Measurements from ENCODE around the gene WDR93.

WDR93 gene

DNA sequence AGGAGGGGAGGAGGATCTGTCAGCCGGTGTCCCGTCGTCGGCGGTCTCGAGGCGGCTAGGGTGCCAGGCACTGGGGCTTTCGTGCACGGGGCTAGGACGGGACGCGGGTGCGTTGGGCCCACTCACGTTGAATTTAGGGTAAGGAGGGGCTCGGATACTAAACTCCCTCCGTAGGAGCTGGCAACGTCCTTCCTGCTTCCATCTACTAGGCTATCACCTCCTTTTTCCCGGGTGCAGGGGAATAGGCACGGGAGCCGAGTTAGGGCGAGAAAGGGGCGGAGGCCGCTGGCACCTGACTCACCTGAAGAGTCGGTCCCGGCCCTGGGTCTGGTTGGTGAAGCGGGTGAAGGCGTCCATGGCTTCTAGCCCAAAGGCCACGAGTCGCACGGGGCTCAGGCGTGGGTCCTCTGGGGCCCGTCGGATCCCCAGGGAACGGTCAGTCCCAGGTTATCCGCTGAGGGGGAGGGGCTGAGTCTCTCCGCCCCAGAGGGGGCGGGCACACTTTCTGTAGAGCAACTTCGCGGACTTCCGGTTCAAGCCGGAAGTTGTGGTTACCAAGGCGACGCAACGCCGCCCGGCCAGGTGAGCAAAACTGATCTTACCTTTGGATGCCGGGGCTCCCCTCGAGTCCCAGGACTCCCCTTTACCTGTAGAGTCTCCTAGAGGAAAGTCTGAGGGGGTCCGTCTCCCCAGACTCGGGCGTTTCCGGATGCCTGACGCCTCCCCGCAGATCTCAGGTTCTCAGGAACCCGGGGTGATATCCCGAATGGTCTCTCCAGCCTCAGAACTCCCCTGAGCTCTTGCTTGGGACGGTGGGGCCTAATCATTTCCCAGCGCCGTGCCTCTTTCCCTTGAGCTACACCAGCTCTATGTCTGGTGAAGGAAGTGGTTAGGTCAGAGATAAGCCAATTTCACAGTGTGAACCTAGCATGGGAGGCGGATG, at the start of gene WDR93, which contains the start of gene PEX11A:
Gene WDR93 (plus strand): TSS at position 536 of the 943 bp plus-strand sequence. CDS start 10,936 bp downstream, outside the sequence.
Gene PEX11A (minus strand): TSS at position 479 of the 943 bp plus-strand sequence. CDS start 122 bp downstream, at position 357.
- DNase-seq = peak; percentile 66

DNA sequence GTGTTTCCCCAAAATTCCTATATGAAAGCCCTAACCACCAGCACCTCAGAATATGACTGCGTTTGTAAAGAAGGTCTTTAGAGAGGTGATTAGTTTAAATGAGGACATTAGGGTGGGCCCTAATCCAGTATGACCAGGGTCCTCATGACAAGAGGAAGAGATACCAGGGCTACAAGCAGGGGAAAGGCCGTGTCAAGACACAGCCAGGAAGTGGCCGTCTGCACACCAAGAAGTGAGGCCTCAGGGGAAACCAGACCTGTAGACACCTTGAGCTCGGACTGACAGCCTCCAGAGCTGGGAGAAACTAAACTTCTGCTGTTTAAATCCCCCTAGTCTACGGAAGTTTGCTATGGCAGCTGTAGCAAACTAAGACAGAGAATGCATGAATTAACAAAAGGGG, 49.6 kb upstream of the WDR93 start:
- no peak for DNase-seq

DNA sequence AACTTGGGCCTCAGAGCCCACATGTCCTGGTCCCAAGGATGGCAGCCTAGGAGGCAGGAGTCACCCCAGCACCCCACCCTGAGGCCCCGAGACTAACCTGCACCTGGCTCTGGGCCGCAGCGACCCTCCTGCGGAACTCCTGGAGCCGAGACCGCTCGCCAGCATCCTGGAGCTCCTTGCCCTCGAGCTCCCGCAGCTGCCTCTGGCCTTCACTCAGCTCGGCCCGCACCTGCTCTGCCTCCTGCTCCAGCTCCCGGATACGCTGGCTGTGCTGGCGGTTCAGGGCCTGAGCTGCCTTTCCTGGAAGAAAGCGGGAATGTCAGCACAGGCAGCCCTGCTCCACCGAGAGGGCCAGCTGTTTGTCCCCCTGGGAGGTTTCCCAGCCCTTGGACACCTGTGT, 48.5 kb upstream of the WDR93 start:
- no peak for DNase-seq

GRCh38 chr15:89645680-89646079, 44.9 kb upstream of the WDR93 start:
- DNase-seq = no peak

DNA sequence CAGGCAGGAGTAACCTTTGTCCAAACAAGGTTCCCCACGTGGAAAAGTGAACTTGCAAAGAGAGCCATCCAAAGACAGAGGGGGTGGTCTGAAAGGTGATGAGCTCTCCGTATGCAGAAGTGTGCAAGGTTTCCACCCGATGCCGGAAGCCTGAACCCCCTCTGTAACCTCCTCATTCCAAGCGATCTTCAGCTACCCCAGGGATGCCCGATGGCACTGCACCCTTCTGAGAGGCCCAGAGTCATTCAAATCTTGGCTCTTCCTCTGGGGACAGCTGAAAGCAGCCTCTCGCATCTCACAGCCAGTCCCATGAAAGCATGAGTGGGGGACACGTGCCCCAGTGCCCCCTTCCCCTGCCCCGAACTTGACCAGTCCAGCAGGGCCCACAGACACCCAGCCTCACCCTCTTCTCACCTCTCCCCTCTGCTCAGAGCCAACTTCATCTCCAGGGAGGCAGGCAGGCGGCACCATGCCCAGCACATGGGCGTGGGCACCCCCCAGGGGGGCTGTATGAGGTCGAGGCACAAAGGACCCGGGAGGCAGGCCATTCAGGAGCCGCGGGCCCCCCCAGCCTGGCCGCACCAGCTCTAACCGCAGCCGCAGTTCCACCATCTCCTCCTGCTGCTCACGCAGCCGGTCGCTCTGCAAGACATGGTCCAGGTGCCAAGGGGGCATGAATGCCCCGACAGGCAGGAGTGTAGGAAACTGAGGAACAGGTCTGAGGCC, 44.0 kb upstream of the WDR93 start:
- DNase-seq = no peak

DNA sequence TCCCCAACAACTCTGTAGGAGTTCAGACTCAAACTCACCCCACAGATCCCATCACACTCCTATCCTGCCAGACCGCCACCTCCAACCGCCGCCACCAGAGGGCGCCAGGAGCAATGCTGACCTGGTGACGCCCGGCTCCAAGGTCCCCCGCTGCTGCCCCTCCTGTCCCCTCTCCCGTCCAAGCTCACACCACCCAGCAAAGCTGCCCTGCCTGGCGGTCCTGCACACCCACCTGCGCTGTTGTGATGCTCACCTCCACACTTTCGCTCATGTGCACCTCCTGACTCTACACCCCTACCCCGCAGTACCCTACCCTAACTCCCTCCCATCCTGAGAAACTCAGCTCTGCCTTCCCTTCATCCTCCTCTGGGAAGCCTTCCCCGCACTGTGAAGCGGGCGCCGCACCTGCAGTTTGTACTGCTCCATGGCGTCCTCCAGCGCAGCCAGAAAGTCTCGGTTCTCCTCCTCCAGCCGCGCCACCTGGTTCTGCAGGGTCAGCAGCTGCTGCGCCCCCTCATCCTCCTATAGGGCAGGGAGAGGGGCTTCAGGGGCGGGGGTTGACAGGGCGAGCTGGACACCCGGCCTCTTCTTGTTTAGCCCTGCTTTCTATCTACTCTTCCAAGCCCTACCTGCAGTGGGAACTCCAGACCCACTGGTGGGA, 43.3 kb upstream of the WDR93 start:
- DNase-seq = peak; percentile 29

DNA sequence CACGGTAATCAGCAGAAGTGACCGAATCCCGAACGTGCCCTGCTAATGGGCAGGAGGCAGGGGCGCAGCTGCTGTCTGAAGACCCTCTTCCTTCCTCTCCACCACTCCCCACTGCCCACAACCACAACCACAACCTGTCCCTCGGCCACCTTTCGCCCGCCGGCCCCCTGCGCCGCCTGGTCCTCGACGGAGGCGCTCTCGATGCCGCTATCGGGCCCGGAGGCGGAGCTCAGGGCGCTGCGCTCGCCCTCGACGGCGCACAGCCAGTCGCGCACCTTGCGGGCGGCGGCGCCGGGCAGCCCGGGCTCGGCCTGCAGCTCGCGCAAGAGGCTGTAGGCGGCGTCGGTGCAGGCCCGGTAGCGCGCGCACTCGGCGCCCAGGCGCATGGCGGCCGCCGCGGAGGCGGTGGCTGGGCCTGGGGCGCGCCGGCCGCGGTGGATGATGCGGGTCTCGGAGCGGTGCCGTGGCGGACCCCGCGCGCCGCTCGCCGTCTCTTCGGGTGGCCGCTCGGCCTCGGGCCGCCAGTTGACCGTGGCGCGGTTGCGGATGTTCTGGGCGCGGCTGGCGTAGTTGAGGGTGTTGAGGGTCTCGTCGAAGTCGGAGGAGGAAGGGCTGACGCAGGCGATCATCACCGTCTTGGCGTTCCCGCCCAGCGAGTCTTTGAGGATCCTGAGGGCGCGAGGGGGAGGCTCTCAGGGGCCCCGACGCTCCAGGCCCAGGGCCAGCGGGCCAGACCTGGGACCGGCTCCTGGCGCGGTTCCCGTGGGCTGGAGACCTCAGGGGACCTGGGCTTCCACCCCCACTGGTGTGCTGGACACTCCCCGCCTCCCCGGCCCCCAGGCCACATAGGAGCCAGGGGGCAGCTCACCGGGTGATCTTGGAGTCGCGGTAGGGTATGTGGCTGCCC, 42.3 kb upstream of the WDR93 start:
- DNase-seq = no peak

DNA sequence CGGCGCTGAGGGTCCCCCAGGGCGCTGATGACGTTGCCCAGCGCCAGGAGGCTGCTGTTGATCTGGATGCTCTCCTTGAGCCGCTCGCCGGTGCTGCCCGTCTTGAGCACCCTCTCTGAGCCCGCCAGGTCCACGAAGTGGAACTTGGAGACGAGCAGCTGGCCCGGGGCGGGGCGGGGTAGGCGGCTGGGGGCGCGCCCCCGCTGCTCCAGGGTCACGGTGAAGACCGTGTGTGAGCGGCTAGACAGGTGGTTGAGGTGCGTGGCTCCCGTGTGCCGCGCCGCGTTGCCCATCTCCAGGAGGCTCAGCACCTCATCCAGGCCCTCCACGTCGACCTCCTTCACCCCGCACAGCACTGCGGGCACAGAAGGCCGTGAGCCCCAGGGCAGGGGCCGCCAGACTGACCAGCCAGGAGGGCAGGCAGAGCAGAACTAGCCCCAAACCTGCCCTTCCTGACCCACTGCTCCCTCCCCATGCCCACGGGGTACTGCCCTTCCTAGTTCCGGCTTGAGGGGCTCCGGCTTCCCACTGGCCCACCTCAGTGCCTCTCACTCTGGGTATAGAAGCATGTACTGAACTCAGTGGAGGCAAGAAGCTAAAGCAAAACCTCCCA, 41.5 kb upstream of the WDR93 start:
- no peak for DNase-seq

DNA sequence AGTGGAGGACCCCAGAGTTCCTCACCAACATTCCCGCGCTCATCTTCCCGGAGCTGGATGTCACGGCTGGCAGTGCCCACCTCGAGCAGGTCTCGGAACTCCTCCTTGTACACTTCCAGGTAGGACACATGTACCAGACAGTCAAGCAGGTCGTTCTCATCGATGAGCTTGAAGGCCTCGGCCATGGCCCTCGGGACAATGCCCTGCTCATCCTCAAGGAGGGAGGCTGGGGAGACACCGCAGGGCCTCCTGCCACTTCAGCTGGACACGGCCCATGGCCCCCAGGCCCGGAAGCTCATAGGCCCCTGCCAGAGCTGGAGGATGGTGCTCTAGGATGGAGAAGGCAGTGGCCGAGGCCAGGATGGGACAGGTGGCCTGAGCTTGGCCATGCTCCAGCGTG, 40.9 kb upstream of the WDR93 start:
- DNase-seq = no peak

DNA sequence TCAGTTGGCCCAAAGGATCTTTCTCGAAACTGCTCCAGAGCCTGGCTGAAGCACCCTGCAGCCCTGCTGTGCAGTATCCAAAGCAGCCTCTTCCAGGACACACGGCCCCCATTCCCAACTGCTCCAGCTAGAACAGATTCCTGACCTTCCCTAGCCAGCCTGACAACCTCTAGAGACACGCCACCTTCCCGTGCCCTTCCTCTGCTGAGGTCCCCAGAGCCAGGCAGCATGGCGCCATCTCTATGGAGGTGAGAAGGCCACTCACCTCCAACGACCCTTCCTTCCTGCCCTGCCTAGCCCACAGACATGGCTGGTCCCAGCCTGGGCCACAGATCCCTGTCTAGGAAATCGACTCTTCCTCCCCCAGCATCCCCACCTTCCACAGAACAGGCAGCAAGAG, 38.5 kb upstream of the WDR93 start:
- DNase-seq = no peak

- no peak for DNase-seq
These were observed 37.9 kb upstream of the WDR93 start for GRCh38 chr15:89652666-89653065.

- no peak for DNase-seq
These were observed 37.0 kb upstream of the WDR93 start for GRCh38 chr15:89653578-89653977.

GRCh38 chr15:89654301-89654761, 36.3 kb upstream of the WDR93 start:
- no peak for DNase-seq

GRCh38 chr15:89654847-89655805, 35.5 kb upstream of the WDR93 start, which contains the start of gene KIF7:
Gene KIF7 (minus strand): TSS chr15:89655467. CDS start chr15:89652930, 2,537 bp downstream.
- no peak for DNase-seq

DNA sequence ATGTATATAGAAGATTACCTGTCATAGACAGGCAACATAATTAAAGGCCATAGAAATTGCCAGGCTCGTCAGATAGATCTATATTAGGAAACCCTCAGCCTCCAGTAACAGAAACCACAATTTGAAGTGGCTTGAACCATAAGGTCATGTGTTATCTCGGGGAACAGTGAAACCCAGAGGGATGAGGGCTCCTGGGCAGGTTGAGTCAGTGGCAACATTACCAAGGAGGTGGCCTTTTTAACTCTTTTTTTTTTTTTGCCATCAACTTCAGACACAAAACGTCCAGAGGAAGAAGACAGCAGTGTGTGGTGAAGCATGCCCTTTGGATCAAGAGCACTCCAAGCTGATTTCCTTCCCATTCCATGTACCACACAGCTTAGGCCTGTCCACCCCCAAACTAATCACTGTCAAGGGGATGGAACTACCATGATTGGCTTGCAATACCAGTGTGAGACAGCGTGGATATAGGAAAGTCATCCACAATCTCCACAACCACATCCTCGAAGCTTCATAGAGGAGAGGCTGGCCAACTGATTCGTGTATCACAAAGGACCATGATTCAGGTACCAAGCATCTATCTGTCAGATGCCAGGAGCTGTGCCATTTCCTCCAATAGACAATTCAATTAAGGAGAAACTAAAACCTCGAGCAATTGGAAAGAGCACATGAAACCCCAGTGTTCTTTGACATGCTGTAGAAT, 34.3 kb upstream of the WDR93 start:
- DNase-seq = no peak

- no peak for DNase-seq
These were observed 32.9 kb upstream of the WDR93 start for GRCh38 chr15:89657686-89658200.

DNA sequence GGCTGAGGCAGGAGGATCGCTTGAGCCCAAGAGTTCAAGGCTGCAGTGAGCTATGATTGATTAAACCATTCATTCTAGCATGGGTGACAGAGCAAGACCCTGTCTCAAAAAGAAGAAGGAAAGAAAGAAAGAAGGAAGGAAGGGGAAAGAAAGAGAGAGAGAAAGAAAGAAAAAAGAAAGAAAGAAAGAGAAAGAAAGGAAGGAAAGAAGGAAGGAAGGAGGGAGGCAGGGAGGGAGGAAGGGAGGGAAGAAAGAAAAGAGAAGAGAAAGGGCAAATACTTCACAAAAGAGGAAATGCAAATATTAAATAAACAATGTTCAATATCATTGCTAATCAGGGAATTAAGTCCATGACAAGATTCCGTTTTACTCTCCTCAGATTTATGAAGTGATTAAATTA, 31.3 kb upstream of the WDR93 start:
- DNase-seq = no peak

DNA sequence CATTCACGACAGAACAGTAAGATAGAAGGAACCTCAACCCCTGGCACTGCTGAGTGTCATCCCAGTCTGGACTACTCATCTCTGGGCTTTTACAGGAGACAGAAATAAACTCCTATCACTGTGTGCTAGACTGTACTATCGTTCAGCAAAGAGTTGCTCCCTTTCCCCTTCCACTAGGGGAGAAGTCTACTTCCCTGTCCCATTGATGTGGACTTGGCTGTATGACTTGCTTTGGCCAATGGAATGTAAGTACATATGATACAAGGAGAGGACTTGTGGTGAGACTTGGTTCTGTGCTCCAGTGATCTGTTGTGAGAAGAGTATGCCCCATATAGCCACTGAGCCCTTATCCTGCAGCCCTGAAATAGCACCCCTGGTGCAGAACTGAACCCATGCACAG, 30.1 kb upstream of the WDR93 start:
- DNase-seq = no peak

DNA sequence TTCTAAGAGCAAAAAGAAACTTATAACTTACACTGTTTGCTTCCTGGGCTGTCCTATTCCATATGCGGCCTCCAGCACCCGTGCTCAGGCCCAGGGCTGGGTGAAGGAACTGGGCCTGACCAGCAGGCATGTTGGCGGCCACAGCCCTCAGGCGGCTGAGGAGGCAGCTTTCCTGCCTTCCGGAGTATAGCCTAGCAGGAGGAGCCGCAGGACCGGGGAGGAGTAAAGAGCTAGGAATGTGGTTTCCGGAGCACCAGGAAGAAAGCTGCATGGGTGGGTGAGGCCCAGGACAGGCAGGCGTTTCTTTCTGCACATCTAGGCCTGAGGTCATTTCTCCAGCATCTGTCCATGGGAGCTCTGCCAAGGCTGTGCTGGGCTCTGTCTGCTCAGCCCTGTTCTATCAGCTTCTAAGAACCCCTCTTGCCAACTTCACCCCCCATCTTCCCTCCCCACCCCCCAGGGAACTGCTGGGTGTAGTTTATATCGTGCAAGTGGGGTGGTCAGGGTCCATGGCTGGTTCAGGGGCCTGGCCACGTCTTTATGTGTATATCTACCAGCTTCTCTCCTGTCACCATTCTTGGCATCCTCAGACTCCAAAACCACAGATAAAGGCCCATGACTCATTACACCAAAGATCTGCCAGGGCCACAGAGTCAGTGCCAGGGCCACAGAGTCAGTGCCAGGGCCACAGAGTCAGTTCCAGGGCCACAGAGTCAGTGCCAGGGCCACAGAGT, 27.6 kb upstream of the WDR93 start:
- DNase-seq = no peak

Measured in activated CD4-positive, alpha-beta T cell treated with anti-CD3 and anti-CD28 coated beads for 1 hour (primary cell).